GM19193 (cell line): ENCODE results near the gene KHK.

Experiments used
- POLR2A ChIP-seq: IDR thresholded peaks from 4 replicates; pipeline ENCODE4 v1.6.1; 2011; ENCODE audit not compliant: insufficient read depth, insufficient read length; ENCODE audit errors: extremely low read depth

KHK gene

GRCh38 chr2:27086724-27087593 lies at the start of gene KHK:
TSS of gene KHK (plus strand) at chr2:27086772. CDS start at chr2:27087260, 488 bp downstream.
- TF ChIP-seq POLR2A, result peak; percentile 36

DNA sequence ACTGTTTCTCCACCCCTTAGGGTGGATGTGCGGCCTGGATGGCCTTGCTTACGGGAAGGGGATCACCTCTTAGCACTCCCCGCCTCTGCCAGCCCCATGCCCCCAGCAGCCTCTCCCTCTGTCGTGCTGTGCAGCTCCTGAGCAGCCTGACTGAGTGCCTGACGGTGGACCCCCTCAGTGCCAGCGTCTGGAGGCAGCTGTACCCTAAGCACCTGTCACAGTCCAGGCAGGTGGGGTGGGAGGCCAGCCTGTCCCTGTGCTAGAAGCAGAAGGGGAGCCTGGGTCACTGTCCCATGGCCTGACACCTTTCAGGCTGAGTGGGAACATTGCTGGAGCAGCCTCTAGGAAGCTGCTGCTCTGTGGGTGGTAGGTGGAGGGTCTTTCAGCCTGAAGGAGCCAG lies 48.6 kb upstream of the KHK start:
- TF ChIP-seq POLR2A, result no peak

DNA sequence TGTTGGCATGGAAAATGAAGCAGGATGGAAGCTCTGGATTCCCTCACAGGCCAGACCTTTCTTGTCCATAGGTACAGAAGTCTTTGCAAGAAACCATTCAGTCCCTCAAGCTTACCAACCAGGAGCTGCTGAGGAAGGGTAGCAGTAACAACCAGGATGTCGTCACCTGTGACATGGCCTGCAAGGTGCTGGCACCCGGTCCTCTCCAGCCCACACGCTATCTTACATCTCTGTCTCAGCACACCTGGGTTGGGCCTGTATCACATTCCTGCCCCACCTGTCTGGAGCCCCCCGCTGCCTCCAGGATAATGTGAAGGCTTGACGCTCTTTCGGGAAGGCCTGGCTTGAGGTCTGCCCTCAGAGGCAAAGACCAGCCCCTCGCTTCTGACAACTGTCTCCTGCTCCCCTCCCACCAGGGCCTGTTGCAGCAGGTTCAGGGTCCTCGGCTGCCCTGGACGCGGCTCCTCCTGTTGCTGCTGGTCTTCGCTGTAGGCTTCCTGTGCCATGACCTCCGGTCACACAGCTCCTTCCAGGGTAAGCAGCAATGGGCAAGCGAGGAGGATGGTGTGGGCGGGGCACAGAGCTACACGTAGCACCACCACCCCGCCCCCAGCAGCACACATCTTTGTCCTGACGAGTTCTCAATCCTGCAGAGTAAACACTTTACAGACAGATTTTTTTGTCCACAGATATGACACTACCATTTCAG lies 47.8 kb upstream of the KHK start:
- no peak for TF ChIP-seq POLR2A

DNA sequence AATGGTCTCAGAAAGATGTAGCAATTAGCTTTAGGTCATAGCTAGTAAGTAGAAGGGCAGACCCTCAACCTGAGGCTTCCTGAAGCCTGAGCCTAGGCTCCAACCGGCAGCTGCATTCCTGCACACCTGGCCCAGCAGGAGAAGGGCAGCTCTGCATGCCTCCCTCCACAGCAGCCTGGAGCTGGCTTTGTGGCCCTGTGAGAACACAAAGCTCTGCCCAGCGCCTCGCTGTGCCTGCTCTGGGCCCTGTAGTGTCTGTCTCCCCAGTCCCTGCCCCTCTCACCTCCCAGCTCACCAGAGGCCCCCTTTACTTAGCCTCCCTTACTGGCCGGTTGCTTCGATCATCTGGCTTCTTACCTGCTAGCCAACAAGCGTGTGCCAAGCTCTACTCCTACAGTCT lies 47.1 kb upstream of the KHK start:
- TF ChIP-seq POLR2A, result no peak

GRCh38 chr2:27039871-27040270 lies 46.7 kb upstream of the KHK start:
- TF ChIP-seq POLR2A, result no peak

GRCh38 chr2:27040282-27040681 lies 46.3 kb upstream of the KHK start:
- no peak for TF ChIP-seq POLR2A

DNA sequence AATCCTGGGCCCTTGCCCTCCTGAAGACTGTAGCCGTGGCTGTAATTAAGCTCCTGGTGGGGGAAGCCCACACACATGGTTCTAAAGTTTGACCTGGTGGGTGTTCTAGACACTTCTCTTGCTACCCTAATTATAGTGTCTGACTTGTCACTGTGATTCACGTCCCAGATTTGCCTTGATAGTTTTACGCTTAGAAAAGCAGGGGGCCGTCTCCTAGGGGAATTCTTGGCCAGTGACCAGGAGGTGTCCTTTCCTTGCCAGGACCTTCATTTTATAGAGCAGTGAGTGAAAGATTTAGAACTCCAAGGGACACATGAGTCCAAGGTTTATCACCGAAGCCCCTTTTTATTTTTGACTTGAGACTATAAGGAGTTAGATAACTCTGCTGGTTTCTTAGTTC lies 44.8 kb upstream of the KHK start:
- no peak for TF ChIP-seq POLR2A

DNA sequence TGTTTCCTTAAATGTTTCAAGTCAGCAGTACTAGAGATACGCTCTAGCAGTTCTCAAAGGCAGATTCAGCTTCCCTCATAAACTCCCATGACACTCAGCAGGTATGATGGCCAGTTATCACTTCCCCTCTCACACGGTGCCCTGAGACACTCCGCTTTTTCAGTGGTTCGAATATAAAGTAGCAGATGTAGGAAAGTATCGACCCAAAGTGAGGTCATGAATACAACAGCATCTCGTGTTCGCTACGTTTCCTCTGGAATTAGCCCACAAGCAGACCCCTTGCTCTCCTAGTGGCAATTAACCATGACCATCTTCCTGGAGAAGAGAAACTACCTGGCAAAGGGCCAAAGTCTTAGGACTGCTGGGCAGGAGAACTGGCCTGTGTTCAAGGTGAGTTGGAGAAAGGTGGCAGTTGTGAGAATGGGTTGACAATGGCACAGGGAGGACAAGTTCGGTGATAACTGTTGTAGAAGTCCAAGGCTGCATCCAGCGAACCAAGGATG lies 44.4 kb upstream of the KHK start:
- no peak for TF ChIP-seq POLR2A

DNA sequence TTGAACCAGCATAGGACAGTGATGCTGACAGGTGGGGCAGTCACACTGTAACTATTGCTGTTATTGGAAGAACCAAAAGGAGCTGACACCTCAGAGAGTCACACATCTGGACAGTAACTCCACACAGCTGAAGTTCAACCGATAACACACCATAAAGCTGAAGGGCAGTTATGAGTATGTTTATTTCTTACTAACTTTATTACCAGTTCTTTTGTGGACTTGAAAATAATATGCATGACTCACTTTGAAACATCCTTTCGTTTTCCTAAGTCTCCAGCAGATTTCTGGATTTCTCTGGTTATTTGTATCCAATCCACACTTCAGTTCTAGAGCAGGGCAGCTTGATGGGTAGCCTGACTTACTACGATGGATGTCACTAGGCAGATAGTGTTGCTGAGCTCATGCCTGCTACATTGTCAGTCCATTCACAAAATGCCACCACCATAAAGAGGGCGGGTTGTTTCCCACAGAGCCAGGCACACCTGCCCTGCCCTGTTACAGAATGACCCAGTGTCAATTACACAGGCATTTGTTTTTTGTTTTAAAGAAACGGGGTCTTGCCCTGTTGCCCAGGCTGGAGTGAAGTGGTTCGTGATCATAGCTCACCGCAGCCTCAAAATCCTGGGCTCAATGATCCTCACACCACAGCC lies 43.5 kb upstream of the KHK start:
- no peak for TF ChIP-seq POLR2A

GRCh38 chr2:27049422-27050280 lies 36.9 kb upstream of the KHK start:
- no peak for TF ChIP-seq POLR2A

- peak; percentile 78 for TF ChIP-seq POLR2A
Measured at GRCh38 chr2:27050281-27050995, 36.1 kb upstream of the KHK start.

DNA sequence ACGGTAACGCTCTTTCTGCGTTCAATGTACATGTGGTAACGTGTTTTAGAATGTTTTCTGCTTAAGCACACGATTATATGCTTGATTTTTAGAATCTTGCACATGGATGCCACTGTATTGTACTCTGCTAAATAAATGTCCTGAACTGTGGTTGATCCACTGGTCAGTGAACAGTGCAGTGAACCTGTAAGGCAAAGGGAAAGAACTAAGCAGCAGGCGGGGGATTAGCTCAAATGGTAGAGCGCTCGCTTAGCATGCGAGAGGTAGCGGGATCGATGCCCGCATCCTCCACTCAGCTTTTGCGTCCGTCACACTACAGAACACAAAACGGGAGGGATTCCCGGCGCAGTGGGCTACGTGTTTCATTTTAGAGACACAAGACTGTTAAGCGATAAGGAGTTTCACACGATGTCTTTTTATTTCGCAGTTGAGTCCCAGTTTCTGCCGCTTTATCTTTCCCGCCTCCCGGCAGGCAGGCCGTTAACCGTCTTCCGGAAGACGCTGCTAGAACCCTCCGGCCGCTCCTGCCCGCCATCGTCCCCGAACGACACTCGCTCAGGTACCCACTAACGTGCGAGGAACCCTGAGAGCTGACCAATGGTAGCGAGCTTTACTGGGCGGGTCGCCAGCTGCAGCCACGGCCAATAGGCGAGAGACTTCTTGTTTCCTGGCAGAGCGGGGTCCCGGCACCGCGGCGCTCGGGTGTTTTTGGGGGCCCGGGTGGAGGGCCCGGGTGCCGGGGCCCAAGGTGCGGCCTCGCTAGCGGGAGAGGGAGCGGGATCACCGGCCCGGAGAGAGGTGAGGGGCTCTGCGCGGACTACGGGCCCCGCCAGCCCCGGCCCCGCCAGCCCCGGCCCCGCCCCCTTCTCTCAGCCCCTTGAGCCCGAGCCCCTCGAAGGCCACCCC lies 35.3 kb upstream of the KHK start, which contains the start of gene AGBL5:
TSS of gene AGBL5 (plus strand) at position 673 of the 906 bp plus-strand sequence. CDS start 1,291 bp downstream, outside the sequence.
- peak; percentile 77 for TF ChIP-seq POLR2A
